ENCODE measurements around the gene CRNN.

Gene CRNN

DNA sequence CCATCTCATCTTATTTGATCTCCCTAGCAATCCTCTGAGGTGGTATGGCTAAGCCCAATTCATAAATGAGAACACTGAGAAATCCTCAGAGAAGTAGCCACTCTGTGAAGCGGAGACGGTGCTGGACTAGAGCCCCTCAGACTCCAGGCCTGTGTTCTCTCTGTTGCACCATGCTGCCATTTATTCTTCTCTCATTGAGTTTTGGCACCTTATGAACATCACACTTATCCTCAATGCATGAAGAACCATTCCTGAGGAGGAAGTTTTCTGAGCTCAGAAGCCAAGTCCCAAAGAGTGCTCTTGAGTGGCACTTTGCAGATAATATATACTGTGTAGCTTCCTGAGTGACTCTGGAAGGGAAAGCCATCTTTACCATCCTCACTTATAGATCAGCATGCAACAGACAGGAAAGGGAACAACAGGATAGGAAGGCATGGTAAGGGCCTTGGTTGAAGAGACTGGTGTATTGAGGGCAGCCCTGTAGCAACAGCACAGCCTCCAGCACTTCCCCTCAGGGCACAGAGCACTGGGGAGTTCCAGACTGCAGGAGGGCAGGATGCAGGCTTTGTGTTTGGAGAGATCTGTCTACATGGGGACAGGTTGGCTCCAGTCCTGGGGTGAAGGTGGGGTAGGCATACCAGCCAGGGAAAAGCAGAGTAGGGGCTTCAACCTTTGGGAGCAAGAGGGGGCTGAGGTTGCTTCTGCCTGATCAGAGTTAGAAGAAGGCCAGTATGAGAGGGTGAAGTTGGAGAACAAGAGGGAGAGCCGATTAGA lies 1.6 kb upstream of the CRNN start:
- no peak for DNase-seq

DNA sequence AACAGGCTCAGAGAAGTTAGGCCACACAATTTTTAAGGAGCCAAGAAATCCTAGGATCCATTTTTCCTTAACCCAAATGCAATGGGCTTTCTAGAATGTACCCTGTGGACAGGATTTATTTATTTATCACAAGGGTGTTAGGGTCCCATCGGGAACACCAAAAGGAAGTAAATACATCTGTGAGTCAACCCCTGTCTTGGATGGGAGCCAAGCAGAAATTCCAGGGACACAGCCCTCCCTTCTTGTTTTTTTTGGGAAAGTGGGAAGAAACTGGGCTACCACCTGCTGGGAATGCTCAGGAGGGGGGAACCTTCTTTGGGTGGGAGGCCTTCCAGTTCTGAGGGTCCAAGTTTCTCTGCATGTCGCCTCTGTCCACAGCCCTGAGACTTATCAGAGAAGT lies 1.3 kb downstream of the CRNN start:
- DNase-seq = no peak

DNA sequence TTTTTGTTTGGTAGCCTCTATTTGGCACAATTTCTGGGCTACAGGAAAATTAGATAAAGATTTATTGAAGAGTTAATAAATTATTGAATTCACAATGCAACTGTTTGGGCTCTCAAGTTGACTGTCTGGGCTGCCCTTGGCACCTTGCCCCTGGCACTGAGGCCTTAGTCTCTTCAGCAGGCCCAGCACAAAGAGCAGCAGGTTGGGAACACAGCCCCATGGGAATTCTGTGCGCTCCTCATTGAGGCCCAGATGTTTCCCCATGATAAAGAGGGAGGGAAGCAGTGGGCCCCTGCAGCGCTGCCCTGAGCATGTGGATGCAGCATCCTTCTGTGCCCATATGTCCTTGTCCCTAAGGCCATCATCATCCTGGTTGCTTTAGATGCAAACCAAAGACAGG lies 2.9 kb downstream of the CRNN start:
- peak; percentile 17 for DNase-seq

DNA sequence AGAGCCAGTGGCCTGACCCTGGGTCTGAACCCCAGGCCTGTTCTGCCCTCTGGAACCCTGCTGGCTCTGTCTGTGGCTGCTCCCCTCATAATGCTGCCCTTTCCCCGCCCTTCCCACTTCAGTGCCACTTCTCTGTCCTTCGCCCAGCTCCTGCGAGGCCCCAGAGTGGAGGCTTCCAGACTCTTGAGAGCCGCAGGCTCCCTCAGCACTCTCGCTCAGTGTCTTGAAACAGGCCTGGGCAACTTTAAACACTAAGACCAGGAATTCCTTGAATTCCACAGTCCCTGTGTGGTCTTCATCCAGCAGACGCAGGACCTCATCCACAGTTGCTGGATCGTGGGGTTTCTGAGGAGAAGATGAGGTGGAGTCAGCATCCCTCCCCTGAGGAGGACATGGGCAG lies 3.5 kb downstream of the CRNN start:
- no peak for DNase-seq

DNA sequence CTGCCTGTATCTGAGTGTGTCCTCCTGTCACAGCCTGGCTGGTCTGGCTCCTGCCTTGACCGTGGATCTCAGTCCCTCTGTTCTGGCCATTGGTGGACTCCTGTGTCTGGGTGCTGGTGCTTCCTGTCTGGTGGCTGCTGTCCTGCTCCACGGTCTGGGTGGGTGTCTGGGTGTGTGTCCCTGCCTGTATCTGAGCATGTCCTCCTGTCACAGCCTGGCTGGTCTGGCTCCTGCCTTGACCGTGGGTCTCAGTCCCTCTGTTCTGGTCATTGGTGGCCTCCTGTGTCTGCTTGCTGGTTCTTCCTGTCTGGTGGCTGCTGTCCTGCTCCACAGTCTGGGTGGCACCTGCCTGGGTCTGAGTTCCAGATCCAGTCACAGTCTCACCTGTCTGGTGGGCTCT lies 4.0 kb downstream of the CRNN start:
- DNase-seq = no peak

DNA sequence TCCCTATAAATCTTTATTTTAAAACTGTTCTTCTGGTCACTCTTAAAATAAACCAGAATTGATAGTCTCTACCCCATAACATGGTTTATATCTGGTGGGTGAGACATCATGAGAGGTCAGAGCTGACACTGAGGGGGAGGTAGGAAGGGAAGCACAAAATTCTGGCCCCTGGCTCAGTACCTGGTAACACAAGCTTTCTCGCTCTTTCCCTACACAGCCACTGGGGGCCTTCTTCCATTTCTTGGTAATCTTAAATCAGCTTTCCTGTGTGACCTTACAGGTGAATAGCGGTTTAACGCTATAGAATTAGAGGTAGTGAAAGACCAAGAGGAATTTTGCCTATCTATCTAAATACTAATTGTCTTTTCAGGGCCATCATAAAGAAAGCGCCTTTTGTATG lies 5.4 kb downstream of the CRNN start:
- no peak for DNase-seq

DNA sequence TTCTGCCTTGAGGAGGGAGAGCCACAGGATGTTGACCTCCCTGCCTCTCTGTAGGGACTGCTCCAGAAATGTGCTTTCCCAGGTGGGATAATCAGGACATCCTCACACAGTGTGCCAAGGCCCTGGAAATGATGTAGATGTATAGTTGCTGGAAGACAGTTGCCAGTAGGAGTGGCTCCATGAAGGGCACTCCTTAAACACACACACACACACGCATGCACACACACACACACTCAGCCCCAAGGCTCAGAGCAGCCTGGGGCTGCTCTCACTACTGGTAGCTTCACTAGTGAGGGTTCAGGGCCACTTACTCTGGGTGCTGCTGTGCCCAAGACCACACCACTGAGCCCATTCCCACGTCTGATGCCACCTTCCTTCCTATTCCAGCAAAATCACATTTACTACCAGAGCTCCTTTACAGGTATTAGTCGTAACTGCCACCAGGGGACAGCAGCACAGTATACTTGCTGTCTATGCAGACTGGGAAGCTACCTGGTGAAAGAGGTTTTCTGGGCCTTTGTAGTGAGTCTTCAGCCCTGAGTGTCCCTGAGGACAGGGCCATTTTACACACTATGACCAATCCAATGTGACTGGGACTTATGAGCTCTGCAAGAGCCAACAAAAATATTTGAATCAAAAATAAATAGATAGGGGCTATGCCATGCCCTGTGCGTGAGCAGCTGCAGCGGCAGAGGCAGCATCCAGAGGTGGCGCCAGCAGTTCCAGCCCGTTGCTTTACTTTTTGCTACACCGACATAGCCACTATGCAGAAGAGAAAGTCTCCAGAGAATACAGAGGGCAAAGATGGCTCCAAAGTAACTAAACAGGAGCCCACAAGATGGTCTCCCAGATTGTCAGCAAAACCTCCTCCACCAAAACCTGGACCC lies 15.0 kb downstream of the CRNN start:
- DNase-seq = peak; percentile 19

DNA sequence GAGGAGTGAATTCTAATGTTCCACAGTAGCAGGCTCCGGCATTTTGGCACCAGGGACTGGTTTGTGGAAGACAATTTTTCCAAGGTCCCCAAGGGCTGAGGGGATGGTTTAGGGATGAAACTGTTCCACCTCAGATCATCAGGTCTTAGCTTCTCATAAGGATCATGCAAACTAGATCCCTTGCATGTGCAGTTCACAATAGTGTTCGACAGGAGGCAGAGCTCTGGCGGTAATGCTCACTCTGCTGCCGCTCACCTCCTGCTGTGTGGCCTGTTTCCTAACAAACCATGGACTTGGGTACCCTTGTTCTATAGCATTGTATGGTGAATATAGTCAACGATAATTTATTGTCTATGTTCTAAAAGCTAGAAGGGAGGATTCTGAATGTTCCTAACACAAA lies 16.6 kb downstream of the CRNN start:
- DNase-seq = no peak

DNA sequence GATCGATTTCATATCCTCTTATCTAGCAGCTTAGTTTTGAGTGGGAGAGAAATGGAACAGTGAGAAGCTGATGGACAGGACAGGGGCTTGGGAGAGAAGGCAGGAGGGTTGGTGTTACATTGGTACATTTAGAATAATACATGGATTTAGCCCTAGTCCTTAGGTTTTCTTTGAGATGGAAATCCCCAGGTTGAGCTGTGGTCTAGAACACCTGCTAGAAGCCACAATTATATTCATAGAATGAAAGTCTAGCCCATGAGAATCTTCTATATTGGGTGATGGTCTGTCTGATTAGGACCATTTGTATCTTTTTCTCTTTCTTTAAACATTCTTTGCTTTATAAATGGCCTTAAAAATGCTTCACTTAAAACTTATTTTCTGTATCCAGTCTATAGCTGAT lies 19.9 kb downstream of the CRNN start:
- DNase-seq = no peak

DNA sequence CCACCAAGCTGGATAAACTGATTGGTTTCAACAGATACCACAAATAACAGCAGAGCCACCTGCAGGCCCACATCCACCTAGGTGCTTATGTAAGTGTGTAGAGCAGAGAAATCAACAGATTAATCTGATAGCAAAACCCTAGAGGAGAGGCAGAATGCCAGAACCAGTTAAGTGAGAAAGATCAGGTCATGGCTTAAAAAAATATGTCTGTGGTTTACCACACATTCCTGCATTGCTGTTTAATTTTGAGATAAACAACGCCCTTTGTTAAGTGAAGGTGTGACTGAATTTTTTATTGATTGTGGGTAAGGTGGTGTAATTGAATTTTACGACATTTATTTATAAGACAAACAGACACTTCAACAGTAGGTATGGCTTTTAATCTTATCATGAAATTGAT lies 21.2 kb downstream of the CRNN start:
- no peak for DNase-seq

DNA sequence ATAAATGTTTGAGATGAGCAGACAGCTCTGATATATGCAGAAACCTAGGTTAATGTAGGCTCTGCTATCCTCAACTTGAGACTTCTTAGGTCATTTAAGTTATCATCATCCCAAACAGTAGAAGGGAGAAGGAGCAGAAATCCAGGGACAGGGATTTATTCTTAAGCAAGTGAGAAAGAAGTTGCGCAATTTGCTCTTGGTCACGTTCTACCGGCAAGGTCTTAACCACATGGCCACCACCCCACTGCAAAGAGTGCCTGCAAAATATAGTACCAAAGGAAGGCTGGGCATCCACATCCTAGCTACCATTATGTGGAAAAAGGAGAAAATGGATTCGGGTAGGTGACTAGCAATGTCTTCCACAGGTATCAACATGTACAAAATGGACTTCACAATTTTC lies 25.2 kb downstream of the CRNN start:
- DNase-seq = no peak

DNA sequence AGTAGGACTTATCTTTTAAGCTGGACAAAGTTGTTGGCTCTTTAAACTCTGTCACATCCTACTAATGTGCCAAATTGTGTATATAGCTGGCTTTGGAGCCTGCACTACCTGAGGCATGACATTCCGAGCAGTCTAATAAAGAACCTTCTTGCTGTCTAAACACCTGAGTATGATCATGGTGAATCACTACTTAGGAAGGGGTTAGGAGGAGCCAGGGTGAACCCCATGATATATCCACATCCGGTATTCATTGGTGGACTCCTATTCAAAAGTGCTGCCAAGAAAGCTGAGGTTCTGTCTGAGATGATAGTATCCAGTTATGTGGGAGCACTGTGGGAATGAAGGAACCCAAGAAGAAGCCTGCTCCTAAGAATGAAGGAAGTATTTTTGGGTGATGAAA lies 27.1 kb downstream of the CRNN start:
- no peak for DNase-seq

DNA sequence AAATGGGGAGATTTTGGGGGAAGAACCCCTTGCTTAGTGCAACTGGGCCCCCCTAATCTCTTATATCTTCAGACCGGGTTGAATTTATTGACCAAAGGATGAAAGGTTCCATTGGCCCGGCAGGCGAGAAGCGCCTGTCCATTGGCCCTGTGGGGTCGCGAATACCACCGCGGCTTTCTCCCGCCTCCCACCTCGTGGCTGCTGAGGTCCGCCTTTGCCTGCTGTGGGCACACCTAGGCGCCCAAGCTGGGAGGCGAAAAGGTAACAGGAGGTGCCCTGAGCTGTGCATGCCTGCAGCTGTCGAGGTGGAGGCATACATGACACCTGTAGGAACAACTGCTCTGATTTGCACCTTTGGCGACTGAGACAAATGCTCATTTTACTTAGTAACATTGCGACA lies 33.1 kb downstream of the CRNN start:
- DNase-seq = no peak

DNA sequence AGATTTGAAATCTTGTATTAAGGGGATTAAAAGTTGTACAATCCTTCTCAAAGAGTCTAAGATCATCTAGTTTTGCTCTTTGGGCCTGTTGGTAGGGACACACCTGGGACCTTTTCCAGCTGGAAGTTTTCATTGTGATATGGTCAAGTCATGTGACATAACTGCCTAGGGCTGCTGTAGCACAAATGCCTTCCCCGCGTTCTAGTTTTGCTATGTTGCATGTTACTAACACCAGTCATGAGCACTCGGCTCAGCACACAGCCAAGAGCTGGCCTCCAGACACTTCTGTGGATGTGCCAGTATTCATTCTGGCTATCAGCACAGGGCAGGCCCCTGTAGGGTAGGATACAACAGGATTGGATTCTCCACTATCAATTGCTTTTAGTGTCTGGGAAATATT lies 39.6 kb downstream of the CRNN start:
- no peak for DNase-seq

DNA sequence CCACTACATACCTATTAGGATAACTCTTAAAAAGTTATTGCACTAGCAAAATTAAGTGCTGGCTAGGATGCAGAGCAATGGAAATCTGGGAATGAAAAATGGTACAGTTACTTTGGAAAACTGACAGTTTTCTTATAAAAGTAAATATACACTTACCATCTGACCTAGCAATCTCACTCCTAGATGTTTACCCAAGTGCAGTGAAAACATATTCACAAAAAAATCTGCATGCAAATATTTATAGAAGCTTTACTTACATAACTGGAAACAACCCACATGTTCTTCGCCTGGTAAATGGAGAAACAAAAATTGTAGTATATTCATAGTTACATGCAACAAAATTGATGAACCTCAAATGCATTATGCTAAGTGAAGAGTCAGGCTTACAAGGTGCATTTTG lies 41.4 kb downstream of the CRNN start:
- DNase-seq = no peak

DNA sequence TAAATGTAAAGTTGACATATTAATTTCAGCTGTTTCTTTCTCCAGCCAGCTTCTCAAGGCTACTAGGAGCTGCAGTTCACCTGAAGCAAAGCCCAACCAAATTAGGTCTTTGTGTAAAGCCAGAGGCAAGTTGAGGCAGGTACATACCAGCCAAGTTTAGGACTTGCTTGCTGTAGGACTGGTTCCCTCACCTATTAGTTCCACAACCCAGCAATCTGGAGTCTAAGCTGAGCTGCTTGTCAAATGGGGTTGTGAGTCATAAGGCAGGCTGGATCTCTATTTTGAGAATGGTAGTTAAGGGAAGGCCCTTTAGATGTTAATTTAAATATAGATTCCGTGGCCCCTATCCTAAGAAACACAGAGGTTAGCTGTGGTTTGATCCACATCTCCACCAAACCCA lies 46.6 kb downstream of the CRNN start:
- no peak for DNase-seq

DNA sequence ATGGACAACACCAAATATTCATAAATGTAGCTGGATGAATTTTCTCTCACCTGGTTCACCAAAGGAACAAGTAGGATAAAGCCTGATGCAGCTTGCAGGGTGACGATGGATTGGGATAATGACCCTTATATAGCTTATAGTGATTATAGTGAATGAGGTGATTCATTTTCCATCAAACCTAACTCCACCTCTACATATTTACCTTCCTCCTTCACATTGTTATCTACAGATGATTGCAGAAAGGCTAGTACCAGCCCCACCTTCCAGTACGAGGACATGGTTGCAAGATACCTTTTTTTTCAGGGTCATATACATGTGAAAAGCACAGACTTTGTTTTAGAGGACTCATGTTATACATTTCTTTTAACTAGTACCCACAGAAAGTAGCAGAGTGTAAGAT lies 54.2 kb downstream of the CRNN start, which contains the start of gene FLG2:
Gene FLG2, minus strand, starts transcription at position 101 of the 400 bp plus-strand sequence. CDS start 1,122 bp downstream, outside the sequence.
- no peak for DNase-seq

Measured in NCI-H1105 treated with DMSO at 0.1 percent for 48 hours (cell line).